ENCODE results near the gene THADA.

DNA sequence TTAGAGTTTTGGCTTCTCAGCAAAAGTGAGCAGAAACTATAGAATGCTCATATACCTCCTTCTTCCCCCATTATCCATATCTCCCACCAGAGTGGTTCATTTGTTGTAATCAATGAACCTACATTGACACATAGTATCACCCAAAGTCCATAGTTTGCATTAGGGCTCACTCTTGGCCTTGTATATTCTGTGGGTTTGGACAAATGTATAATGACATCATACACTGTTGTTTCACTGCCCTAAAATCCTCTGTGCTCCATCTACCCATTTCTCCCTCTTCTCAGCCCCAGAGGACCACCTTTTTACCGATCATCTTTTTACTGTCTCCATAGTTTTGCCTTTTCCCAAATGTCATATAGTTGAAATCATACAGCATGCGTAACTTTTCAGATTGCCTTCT is 393.5 kb downstream of the THADA start:
- TF ChIP-seq, protein P1, sequence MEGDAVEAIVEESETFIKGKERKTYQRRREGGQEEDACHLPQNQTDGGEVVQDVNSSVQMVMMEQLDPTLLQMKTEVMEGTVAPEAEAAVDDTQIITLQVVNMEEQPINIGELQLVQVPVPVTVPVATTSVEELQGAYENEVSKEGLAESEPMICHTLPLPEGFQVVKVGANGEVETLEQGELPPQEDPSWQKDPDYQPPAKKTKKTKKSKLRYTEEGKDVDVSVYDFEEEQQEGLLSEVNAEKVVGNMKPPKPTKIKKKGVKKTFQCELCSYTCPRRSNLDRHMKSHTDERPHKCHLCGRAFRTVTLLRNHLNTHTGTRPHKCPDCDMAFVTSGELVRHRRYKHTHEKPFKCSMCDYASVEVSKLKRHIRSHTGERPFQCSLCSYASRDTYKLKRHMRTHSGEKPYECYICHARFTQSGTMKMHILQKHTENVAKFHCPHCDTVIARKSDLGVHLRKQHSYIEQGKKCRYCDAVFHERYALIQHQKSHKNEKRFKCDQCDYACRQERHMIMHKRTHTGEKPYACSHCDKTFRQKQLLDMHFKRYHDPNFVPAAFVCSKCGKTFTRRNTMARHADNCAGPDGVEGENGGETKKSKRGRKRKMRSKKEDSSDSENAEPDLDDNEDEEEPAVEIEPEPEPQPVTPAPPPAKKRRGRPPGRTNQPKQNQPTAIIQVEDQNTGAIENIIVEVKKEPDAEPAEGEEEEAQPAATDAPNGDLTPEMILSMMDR (optimal IDR thresholded peaks at IDR 0.05 in 1 of 3, IDR thresholded peaks at IDR 0.05 in 1 of 3, conservative IDR thresholded peaks at IDR 0.05 in 1 of 3; ENCODE audit: extremely low read depth in 1 of 3, insufficient read depth in 2 of 3, low read length in 3 of 3): no peak
- TF ChIP-seq EZH2 (IDR thresholded peaks at IDR 0.05; ENCODE audit: low read length): no peak

Data from keratinocyte (primary cell).